H1 (cell line): ENCODE results near the gene NCAPD2. TPM values are rescaled to one million over a fixed set of nuclear protein-coding genes. Genes with fewer than 3 reads are reported as not detected.

ENCODE experiments used
- CTCF ChIA-PET: fragments of 300-600 bp; sonication (Branson Sonifier 250); formaldehyde crosslinking; loops from one replicate; lab custom pipeline; 2021; ENCODE audit not compliant: partially characterized antibody; lab: Charles Lee
- POLR2A ChIA-PET: fragments of 300-600 bp; sonication (Branson Sonifier 250); formaldehyde crosslinking; loops from one replicate; lab custom pipeline; 2021; ENCODE audit warnings: inconsistent platforms; ENCODE audit not compliant: partially characterized antibody; lab: Charles Lee
- DNase-seq, 2 experiments: peaks; one replicate each; pipeline versions ENCODE4 v3.0.0 to v3.0.0-alpha.2; 2010 to 2022; ENCODE audit warnings: low spot score in 2 of 2, low read depth in 1 of 2, mixed read lengths in 1 of 2
- FAIRE-seq: peaks from 2 replicates; lab custom pipeline; 2011; peaks lifted over from hg19 to GRCh38; lab: Jason Lieb, UNC
- H2AFZ ChIP-seq: 2 replicates; pipeline ENCODE4 v1.8.1; 2012; ENCODE audit warnings: low read length, inconsistent platforms
- H2AK5ac ChIP-seq: 2 replicates; pipeline ENCODE4 v1.6.1; 2013; ENCODE audit warnings: low read depth, low read length
- H2BK120ac ChIP-seq: replicated peaks from 2 replicates; pipeline ENCODE3; 2013; ENCODE audit warnings: low read depth, low read length, inconsistent platforms
- H2BK12ac ChIP-seq: 2 replicates; pipeline ENCODE4 v1.6.1; 2013; ENCODE audit warnings: low read depth, low read length
- H2BK15ac ChIP-seq: 2 replicates; pipeline ENCODE4 v1.6.1; 2013; ENCODE audit warnings: low read length
- H2BK20ac ChIP-seq: 2 replicates; pipeline ENCODE4 v1.6.1; 2013; ENCODE audit warnings: low read length
- H2BK5ac ChIP-seq: 2 replicates; pipeline ENCODE4 v1.6.1; 2013; ENCODE audit warnings: low read depth, low read length
- H3K14ac ChIP-seq: 2 replicates; pipeline ENCODE4 v1.6.1; 2013; ENCODE audit warnings: inconsistent platforms; ENCODE audit not compliant: insufficient read length
- H3K18ac ChIP-seq: 2 replicates; pipeline ENCODE4 v1.6.1; 2013; ENCODE audit warnings: low read length; ENCODE audit errors: extremely low read depth
- H3K23ac ChIP-seq: 2 replicates; pipeline ENCODE4 v1.6.1; 2013; ENCODE audit warnings: inconsistent platforms; ENCODE audit not compliant: insufficient read length
- H3K23me2 ChIP-seq: 2 replicates; pipeline ENCODE4 v1.6.1; 2013; ENCODE audit warnings: low read depth, low read length
- H3K27ac ChIP-seq: 2 replicates; pipeline ENCODE4 v1.6.1; 2011; ENCODE audit warnings: low read depth, low read length, inconsistent platforms
- H3K27me3 ChIP-seq, 4 experiments: replicated peaks in 1 of 4; 1 replicate in 1 of 4; 2 replicates in 3 of 4; pipeline versions ENCODE4 v1.6.1 to v1.8.1; 2011 to 2013; ENCODE audit warnings: low read length in 3 of 4, mild to moderate bottlenecking in 3 of 4, inconsistent platforms in 2 of 4, mixed read lengths in 2 of 4, moderate library complexity in 1 of 4; ENCODE audit not compliant: control insufficient read depth in 3 of 4, insufficient read depth in 3 of 4; ENCODE audit errors: extremely low read depth in 1 of 4
- H3K36me3 ChIP-seq, 4 experiments: 2 replicates each; pipeline versions ENCODE4 v1.6.1 to v1.8.1; 2011 to 2013; ENCODE audit warnings: mild to moderate bottlenecking in 4 of 4, low read length in 3 of 4, moderate library complexity in 2 of 4, control low read depth in 1 of 4, inconsistent platforms in 1 of 4; ENCODE audit not compliant: insufficient read depth in 4 of 4, control insufficient read depth in 2 of 4
- H3K4ac ChIP-seq: replicated peaks from 2 replicates; pipeline ENCODE3; 2013; ENCODE audit warnings: low read length, low read depth, mixed read lengths, inconsistent platforms; ENCODE audit not compliant: insufficient read length
- H3K4me1 ChIP-seq, 4 experiments: replicated peaks in 1 of 4; 1 replicate in 1 of 4; 2 replicates in 3 of 4; pipeline versions ENCODE4 v1.6.1 to v1.8.1; 2011 to 2013; ENCODE audit warnings: low read length in 3 of 4, inconsistent platforms in 2 of 4, mixed read lengths in 1 of 4; ENCODE audit not compliant: insufficient read depth in 4 of 4, control insufficient read depth in 3 of 4
- H3K4me2 ChIP-seq, 2 experiments: 2 replicates each; pipeline versions ENCODE4 v1.6.1 to v1.8.1; 2011 to 2013; ENCODE audit warnings: low read depth in 2 of 2, low read length in 2 of 2, control low read depth in 1 of 2, inconsistent platforms in 1 of 2, mild to moderate bottlenecking in 1 of 2; ENCODE audit not compliant: insufficient read depth in 1 of 2
- H3K4me3 ChIP-seq, 4 experiments: fragments of 200-600, 300-600 bp in 1 of 4; sonication (generic), shearing (Covaris generic), sonication (Bioruptor Twin) in 1 of 4; 2 replicates each; pipeline versions ENCODE4 v1.5.1 to v1.8.1; 2011 to 2016; ENCODE audit warnings: low read length in 4 of 4, low read depth in 3 of 4, control low read depth in 2 of 4, inconsistent platforms in 2 of 4, mild to moderate bottlenecking in 2 of 4, mixed read lengths in 1 of 4, moderate library complexity in 1 of 4; ENCODE audit not compliant: insufficient read depth in 2 of 4; ENCODE audit errors: extremely low read depth in 1 of 4
- H3K56ac ChIP-seq: replicated peaks from 2 replicates; pipeline ENCODE3; 2013; ENCODE audit warnings: low read depth, mild to moderate bottlenecking, mixed read lengths, low read length, inconsistent platforms; ENCODE audit not compliant: insufficient read length
- H3K79me1 ChIP-seq: 2 replicates; pipeline ENCODE4 v1.6.1; 2013; ENCODE audit warnings: low read depth, low read length, control low read depth
- H3K79me2 ChIP-seq, 2 experiments: 2 replicates each; pipeline versions ENCODE4 v1.6.1 to v1.8.1; 2012 to 2013; ENCODE audit warnings: low read length in 2 of 2, mild to moderate bottlenecking in 2 of 2, inconsistent platforms in 1 of 2; ENCODE audit not compliant: insufficient read depth in 2 of 2, control insufficient read depth in 1 of 2
- H3K9ac ChIP-seq, 4 experiments: replicated peaks in 1 of 4; 1 replicate in 1 of 4; 2 replicates in 3 of 4; pipeline versions ENCODE4 v1.6.1 to v1.8.1; 2011 to 2013; ENCODE audit warnings: low read depth in 3 of 4, low read length in 3 of 4, control low read depth in 2 of 4, mild to moderate bottlenecking in 2 of 4, moderate library complexity in 2 of 4, inconsistent platforms in 1 of 4; ENCODE audit errors: extremely low read depth in 1 of 4
- H3K9me3 ChIP-seq, 2 experiments: 2 replicates each; pipeline versions ENCODE4 v1.6.1 to v1.8.1; 2012 to 2013; ENCODE audit warnings: mild to moderate bottlenecking in 2 of 2, moderate library complexity in 2 of 2, control low read depth in 1 of 2, inconsistent platforms in 1 of 2, low read depth in 1 of 2, low read length in 1 of 2, mixed read lengths in 1 of 2; ENCODE audit not compliant: insufficient read depth in 2 of 2
- H4K20me1 ChIP-seq, 2 experiments: replicated peaks in 1 of 2; 2 replicates each; pipeline versions ENCODE3 to v1.8.1; 2011 to 2013; ENCODE audit warnings: inconsistent platforms in 2 of 2, low read length in 2 of 2, mild to moderate bottlenecking in 1 of 2; ENCODE audit not compliant: insufficient read depth in 2 of 2, control insufficient read depth in 1 of 2
- H4K5ac ChIP-seq: 2 replicates; pipeline ENCODE4 v1.6.1; 2013; ENCODE audit warnings: low read length, low read depth, mixed read lengths, inconsistent platforms; ENCODE audit not compliant: insufficient read length
- H4K8ac ChIP-seq: 2 replicates; pipeline ENCODE4 v1.8.0; 2013; ENCODE audit warnings: mild to moderate bottlenecking, moderate library complexity, low read length, inconsistent platforms; ENCODE audit not compliant: insufficient read depth; ENCODE audit errors: extremely low read depth
- H4K91ac ChIP-seq: replicated peaks from 2 replicates; pipeline ENCODE3; 2013; ENCODE audit warnings: low read length, mixed read lengths, inconsistent platforms; ENCODE audit not compliant: insufficient read length
- EP300 ChIP-seq, 2 experiments: IDR thresholded peaks; 1 replicate in 1 of 2; 2 replicates in 1 of 2; pipeline ENCODE4 v1.6.1; 2011 to 2012; ENCODE audit warnings: low read depth in 2 of 2, low read length in 2 of 2, mild to moderate bottlenecking in 2 of 2, borderline replicate concordance in 1 of 2, inconsistent platforms in 1 of 2, moderate library complexity in 1 of 2
- WGBS, 2 experiments: shearing (Covaris generic) in 1 of 2; methylation state at CpG; one replicate each; pipeline versions ENCODE4 v1.1.6 to v1.1.7; 2013 to 2015; ENCODE audit warnings: low lambda C conversion rate in 2 of 2, mixed read lengths in 2 of 2, inconsistent platforms in 1 of 2, low coverage in 1 of 2, missing lambda C conversion rate in 1 of 2; ENCODE audit not compliant: insufficient replicate concordance in 2 of 2, insufficient coverage in 1 of 2, insufficient read length in 1 of 2; ENCODE audit errors: extremely low coverage in 1 of 2, missing lambda C conversion rate in 1 of 2; 5-methylcytosine and 5-hydroxymethylcytosine counted together
- polyA plus RNA-seq, 7 experiments: library from polyadenylated mRNA; depleted of rRNA in 3 of 7; stranded (reverse) in 5 of 7; unstranded in 2 of 7; fragments of >200 nt in 5 of 7; fragments of 200-250 nt in 2 of 7; gene quantifications; 1 replicate in 5 of 7; 2 replicates in 1 of 7; 4 replicates in 1 of 7; pipeline versions ENCODE4 v1.2.1 to v1.2.3, GENCODE V29; 2011 to 2013; ENCODE audit warnings: missing spikeins in 2 of 7, mixed read lengths in 2 of 7
- total RNA-seq: library from RNA; stranded (reverse); fragmentation: NEBNext Ultra II Directional; extraction: Animal tissue kit (Norgen Biotek cat#: 25700); gene quantifications from 2 replicates; pipeline ENCODE4 v1.2.1, GENCODE V29; 2021
- TF ChIP-seq, protein P1 (sequence below), 3 experiments: IDR thresholded peaks; 1 replicate in 2 of 3; 2 replicates in 1 of 3; pipeline versions ENCODE4 v1.5.1 to v1.6.1; 2011; ENCODE audit warnings: low read length in 3 of 3, mild to moderate bottlenecking in 3 of 3, inconsistent platforms in 2 of 3, low read depth in 1 of 3, moderate library complexity in 1 of 3; ENCODE audit not compliant: insufficient read depth in 1 of 3; ENCODE audit errors: control extremely low read depth in 1 of 3

Gene NCAPD2
- total and polyA plus RNA-seq, 2 of the 8 experiments (the other 6 are each of a cell fraction or from before 2014, with no cell fraction given), result 55.8 to 132 TPM

DNA sequence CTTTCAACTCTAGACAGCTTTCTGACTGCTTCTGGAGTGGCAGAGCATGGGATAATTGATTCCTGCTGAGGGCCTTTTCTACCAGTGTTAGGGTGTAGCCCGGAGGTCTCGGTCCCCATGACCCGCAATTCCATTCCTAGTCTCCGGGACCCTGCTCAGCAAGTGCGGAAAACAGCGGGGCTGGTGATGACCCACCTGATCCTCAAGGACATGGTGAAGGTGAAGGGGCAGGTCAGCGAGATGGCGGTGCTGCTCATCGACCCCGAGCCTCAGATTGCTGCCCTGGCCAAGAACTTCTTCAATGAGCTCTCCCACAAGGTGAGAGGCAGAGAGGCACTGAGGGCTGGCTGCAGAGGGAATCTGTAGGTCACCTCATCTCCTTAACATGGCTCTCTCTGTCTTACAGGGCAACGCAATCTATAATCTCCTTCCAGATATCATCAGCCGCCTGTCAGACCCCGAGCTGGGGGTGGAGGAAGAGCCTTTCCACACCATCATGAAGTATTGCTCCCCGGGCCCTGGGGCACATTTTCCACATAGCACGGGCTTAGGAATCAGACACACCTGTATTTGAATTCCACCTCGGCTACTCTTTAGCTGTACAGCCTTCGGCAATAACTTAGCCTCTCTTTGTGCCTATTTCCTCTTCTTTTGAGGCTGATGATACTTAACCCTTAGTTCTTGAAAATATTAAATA lies 34.8 kb downstream of the NCAPD2 start:
- CTCF ChIA-PET, result interaction anchor here (0.7 to 4.7 kb wide), 8 partner anchors 11 to 104 kb away, joined by 3 to 38 read pairs (median 4); no protein-coding TSS in a partner anchor

More for the DNA sequence above, 34.8 kb downstream of the NCAPD2 start:
- no peak overlapping the region for H2AFZ ChIP-seq
- H3K27me3 ChIP-seq, result no peaks in the 10 kb centered on the region
- no peak overlapping the region for H2BK20ac ChIP-seq
- no peak overlapping the region for H2BK120ac ChIP-seq
- H2BK5ac ChIP-seq, result peak overlapping the region; percentile 78; the same call in 1 of the 2 replicates
- H3K23me2 ChIP-seq, result peaks cover 11% of the 10 kb centered on the region
- peaks cover 3 to 7% of the 10 kb centered on the region in 2 experiments for H4K20me1 ChIP-seq
- H4K5ac ChIP-seq, result no peak overlapping the region
- no peak overlapping the region for H3K4me3 ChIP-seq
- 0 out of 2 replicates have a peak overlapping the region, but pooled peaks have one; percentile 39 for H2BK12ac ChIP-seq
- H4K91ac ChIP-seq, result no peak overlapping the region
- H3K4me1 ChIP-seq, result peaks cover 0 to 14% (median 12%) of the 10 kb centered on the region in 4 experiments; a peak in 5 of 7 replicates
- H3K79me1 ChIP-seq, result no peaks in the 10 kb centered on the region
- no peak overlapping the region for H3K4me2 ChIP-seq
- H3K9me3 ChIP-seq, result no peaks in the 10 kb centered on the region
- H3K18ac ChIP-seq, result no peak overlapping the region
- H2BK15ac ChIP-seq, result no peak overlapping the region
- 0 out of 2 replicates have a peak overlapping the region, but pooled peaks have one; percentile 18 for H3K27ac ChIP-seq
- H2AK5ac ChIP-seq, result no peak overlapping the region
- no peak overlapping the region for H3K56ac ChIP-seq
- POLR2A ChIA-PET, result interaction anchor here (0.6 to 14.8 kb wide), 11 partner anchors 9 to 198 kb away, joined by 3 to 188 read pairs (median 5); partner anchors contain the start of genes GAPDH, IFFO1 and NOP2
- H3K23ac ChIP-seq, result no peak overlapping the region
- FAIRE-seq (no peak), DNase-seq (no peak)
- no peak overlapping the region for H3K4ac ChIP-seq
- H3K79me2 ChIP-seq, result peaks cover 0 to 7% of the 10 kb centered on the region in 2 experiments; a peak in 1 of 4 replicates
- peaks cover 60 to 79% (median 72%) of the 10 kb centered on the region in 4 experiments for H3K36me3 ChIP-seq
- WGBS, 2 experiments, result 85% methylated on average over 17 of the region's 17 CpGs; no CpG with 5 or more reads in 1 of the 2 experiments
- no peak for TF ChIP-seq EP300 (IDR thresholded peaks at IDR 0.05; ENCODE audit: borderline replicate concordance in 1 of 2, low read depth in 2 of 2, low read length in 2 of 2)
- TF ChIP-seq, protein P1, sequence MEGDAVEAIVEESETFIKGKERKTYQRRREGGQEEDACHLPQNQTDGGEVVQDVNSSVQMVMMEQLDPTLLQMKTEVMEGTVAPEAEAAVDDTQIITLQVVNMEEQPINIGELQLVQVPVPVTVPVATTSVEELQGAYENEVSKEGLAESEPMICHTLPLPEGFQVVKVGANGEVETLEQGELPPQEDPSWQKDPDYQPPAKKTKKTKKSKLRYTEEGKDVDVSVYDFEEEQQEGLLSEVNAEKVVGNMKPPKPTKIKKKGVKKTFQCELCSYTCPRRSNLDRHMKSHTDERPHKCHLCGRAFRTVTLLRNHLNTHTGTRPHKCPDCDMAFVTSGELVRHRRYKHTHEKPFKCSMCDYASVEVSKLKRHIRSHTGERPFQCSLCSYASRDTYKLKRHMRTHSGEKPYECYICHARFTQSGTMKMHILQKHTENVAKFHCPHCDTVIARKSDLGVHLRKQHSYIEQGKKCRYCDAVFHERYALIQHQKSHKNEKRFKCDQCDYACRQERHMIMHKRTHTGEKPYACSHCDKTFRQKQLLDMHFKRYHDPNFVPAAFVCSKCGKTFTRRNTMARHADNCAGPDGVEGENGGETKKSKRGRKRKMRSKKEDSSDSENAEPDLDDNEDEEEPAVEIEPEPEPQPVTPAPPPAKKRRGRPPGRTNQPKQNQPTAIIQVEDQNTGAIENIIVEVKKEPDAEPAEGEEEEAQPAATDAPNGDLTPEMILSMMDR (IDR thresholded peaks at IDR 0.05; ENCODE audit: control extremely low read depth in 1 of 3, insufficient read depth in 1 of 3, low read depth in 1 of 3, low read length in 3 of 3), result peak in 1 of 3 experiments; percentile 18; a peak in 1 of 4 replicates
- no peak overlapping the region for H4K8ac ChIP-seq
- no peak overlapping the region for H3K14ac ChIP-seq
- H3K9ac ChIP-seq, result no peak overlapping the region
